WTC11 (cell line): Measurements from ENCODE around the gene SEC22A.

ENCODE experiments used
- ATF6 ChIP-seq: sonication (generic); formaldehyde crosslinking; IDR thresholded peaks from 2 replicates; pipeline ENCODE4 v1.8.1; 2023; ENCODE audit warnings: mild to moderate bottlenecking, missing genetic modification reagents
- E2F4 ChIP-seq: sonication (generic); formaldehyde crosslinking; IDR thresholded peaks from 2 replicates; pipeline ENCODE4 v1.8.1; 2022; ENCODE audit warnings: low read depth, mild to moderate bottlenecking, moderate library complexity, missing genetic modification reagents, borderline replicate concordance
- MAX ChIP-seq: sonication (generic); formaldehyde crosslinking; IDR thresholded peaks from 2 replicates; pipeline ENCODE4 v1.8.0; 2022; ENCODE audit warnings: mild to moderate bottlenecking, missing genetic modification reagents
- NR1H2 ChIP-seq: sonication (generic); formaldehyde crosslinking; IDR thresholded peaks from 2 replicates; pipeline ENCODE4 v1.9.0; 2021; ENCODE audit warnings: mild to moderate bottlenecking, moderate library complexity, missing genetic modification reagents
- SP1 ChIP-seq: sonication (generic); formaldehyde crosslinking; conservative IDR thresholded peaks from 2 replicates; pipeline ENCODE4 v1.8.1; 2022; ENCODE audit warnings: missing genetic modification reagents
- USF2 ChIP-seq: sonication (generic); formaldehyde crosslinking; IDR thresholded peaks from 2 replicates; pipeline ENCODE4 v1.8.1; 2023; ENCODE audit warnings: mild to moderate bottlenecking, missing genetic modification reagents, moderate library complexity
- ZNF232 ChIP-seq: sonication (generic); formaldehyde crosslinking; IDR thresholded peaks from 2 replicates; pipeline ENCODE4 v1.8.0; 2022; ENCODE audit warnings: mild to moderate bottlenecking, missing genetic modification reagents
- ZNF416 ChIP-seq: fragments of 250-450 bp; sonication (Bioruptor Pico); IDR thresholded peaks from 2 replicates; pipeline ENCODE4 v1.9.0; 2021; ENCODE audit warnings: mild to moderate bottlenecking, inconsistent platforms
- TF ChIP-seq, protein P1 (sequence below): fragments of 200-600 bp; IDR thresholded peaks from 2 replicates; pipeline ENCODE4 v1.8.0; 2022; ENCODE audit warnings: antibody characterized with exemption
- TF ChIP-seq, protein P2 (sequence below): fragments of 250-450 bp; sonication (Bioruptor Pico); IDR thresholded peaks from 2 replicates; pipeline ENCODE4 v1.9.0; 2021; ENCODE audit warnings: moderate library complexity, mild to moderate bottlenecking, inconsistent platforms, borderline replicate concordance

DNA sequence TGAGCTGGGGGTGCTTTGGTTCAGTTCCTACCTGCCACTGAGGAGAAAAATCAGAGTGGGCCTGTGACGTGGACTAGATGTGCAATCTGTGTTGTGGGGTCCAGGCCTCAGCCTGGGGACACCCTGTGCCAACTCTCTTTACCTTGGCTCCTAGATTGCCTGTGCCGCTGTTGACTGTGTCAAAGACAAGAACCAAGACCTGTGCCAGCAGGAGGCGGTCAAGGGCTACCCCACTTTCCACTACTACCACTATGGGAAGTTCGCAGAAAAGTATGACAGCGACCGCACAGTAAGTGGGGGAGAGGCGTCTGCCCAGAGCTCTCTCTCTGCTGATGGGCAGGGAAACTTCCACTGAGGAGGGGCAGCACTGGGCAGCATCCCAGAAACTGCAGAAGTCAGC, 40.6 kb upstream of the SEC22A start:
- TF ChIP-seq, protein P1, sequence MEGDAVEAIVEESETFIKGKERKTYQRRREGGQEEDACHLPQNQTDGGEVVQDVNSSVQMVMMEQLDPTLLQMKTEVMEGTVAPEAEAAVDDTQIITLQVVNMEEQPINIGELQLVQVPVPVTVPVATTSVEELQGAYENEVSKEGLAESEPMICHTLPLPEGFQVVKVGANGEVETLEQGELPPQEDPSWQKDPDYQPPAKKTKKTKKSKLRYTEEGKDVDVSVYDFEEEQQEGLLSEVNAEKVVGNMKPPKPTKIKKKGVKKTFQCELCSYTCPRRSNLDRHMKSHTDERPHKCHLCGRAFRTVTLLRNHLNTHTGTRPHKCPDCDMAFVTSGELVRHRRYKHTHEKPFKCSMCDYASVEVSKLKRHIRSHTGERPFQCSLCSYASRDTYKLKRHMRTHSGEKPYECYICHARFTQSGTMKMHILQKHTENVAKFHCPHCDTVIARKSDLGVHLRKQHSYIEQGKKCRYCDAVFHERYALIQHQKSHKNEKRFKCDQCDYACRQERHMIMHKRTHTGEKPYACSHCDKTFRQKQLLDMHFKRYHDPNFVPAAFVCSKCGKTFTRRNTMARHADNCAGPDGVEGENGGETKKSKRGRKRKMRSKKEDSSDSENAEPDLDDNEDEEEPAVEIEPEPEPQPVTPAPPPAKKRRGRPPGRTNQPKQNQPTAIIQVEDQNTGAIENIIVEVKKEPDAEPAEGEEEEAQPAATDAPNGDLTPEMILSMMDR = no peak
- TF ChIP-seq USF2 (CRISPR knock-in tag) = no peak
- no peak for TF ChIP-seq NR1H2
- no peak for TF ChIP-seq E2F4 (CRISPR knock-in tag)
- TF ChIP-seq MAX (CRISPR knock-in tag) = no peak
- TF ChIP-seq ZNF232 (CRISPR knock-in tag) = no peak
- no peak for TF ChIP-seq SP1 (CRISPR knock-in tag)
- no peak for TF ChIP-seq ZNF416 (CRISPR knock-in tag)
- no peak for TF ChIP-seq ATF6 (CRISPR knock-in tag)
- TF ChIP-seq, protein P2, sequence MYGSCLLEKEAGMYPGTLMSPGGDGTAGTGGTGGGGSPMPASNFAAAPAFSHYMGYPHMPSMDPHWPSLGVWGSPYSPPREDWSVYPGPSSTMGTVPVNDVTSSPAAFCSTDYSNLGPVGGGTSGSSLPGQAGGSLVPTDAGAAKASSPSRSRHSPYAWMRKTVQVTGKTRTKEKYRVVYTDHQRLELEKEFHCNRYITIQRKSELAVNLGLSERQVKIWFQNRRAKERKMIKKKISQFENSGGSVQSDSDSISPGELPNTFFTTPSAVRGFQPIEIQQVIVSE = no peak
